ENCODE results near the gene WDR48. TPM values are rescaled to one million over a fixed set of nuclear protein-coding genes. Genes with fewer than 3 reads are reported as not detected.

WDR48 gene
- total and polyA plus RNA-seq, 9 of the 15 experiments (the other 6 are each of a cell fraction or from before 2014, with no cell fraction given) = 26.6 to 70.6 (median 48.0) TPM

DNA sequence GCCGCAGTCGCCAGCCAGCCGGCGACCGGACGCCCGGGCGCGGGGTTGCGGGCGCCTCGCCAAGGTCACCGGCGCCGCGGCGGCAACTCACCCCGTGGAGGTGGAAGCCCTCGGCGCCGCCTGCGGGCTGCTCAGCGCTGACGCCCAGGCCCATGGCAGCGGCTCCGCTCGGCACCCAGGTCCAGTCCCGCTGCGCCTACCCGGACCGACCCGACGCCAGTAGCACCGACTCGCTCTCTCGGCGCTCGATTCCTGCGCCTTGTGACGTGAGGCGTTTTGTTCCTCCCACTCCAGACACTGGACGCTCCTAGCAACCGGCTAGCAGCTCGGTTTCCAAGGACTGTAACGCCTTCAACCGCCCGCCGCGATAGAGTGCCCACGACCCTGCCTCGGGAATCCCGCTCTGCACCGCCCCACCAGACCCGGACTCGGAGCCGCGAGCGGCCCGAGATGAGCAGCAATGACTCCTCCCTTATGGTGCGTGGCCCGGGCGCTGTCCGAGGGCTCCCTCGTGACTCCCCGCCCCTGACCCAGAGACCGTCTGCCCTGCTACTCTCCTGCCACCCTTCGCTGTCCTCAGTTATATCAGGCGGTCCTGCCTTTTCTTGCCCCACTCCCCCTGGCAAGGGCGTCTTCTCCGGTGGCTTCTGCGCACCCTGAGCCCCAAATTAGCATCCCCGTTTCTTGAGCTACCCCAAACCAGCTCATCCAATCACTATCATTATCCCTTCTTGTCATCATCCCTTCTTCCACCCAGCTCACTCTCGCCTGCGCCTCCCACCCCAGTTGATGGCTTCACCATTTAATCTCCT lies 55.8 kb downstream of the WDR48 start, which contains the start of the genes GORASP1 and TTC21A (continued):
- TF ChIP-seq, protein P1, sequence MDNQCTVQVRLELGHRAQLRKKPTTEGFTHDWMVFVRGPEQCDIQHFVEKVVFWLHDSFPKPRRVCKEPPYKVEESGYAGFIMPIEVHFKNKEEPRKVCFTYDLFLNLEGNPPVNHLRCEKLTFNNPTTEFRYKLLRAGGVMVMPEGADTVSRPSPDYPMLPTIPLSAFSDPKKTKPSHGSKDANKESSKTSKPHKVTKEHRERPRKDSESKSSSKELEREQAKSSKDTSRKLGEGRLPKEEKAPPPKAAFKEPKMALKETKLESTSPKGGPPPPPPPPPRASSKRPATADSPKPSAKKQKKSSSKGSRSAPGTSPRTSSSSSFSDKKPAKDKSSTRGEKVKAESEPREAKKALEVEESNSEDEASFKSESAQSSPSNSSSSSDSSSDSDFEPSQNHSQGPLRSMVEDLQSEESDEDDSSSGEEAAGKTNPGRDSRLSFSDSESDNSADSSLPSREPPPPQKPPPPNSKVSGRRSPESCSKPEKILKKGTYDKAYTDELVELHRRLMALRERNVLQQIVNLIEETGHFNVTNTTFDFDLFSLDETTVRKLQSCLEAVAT (IDR thresholded peaks at IDR 0.05) = peak in 1 of 2 experiments; percentile 100; a peak in 2 of 4 replicates
- TF ChIP-seq, protein P2, sequence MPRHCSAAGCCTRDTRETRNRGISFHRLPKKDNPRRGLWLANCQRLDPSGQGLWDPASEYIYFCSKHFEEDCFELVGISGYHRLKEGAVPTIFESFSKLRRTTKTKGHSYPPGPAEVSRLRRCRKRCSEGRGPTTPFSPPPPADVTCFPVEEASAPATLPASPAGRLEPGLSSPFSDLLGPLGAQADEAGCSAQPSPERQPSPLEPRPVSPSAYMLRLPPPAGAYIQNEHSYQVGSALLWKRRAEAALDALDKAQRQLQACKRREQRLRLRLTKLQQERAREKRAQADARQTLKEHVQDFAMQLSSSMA (CRISPR knock-in tag; IDR thresholded peaks at IDR 0.05) = peak; percentile 49; the same call in 1 of the 2 replicates
- peak; percentile 68; the same call in 1 of the 2 replicates for TF ChIP-seq MXI1 (IDR thresholded peaks at IDR 0.05; ENCODE audit: low read depth, low read length)
- peak; percentile 94 for TF ChIP-seq RFX1 (IDR thresholded peaks at IDR 0.05)
- TF ChIP-seq, protein P3, sequence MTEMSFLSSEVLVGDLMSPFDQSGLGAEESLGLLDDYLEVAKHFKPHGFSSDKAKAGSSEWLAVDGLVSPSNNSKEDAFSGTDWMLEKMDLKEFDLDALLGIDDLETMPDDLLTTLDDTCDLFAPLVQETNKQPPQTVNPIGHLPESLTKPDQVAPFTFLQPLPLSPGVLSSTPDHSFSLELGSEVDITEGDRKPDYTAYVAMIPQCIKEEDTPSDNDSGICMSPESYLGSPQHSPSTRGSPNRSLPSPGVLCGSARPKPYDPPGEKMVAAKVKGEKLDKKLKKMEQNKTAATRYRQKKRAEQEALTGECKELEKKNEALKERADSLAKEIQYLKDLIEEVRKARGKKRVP (CRISPR knock-in tag; IDR thresholded peaks at IDR 0.05) = 0 out of 2 replicates have a peak, but pooled peaks have one; percentile 16
- TF ChIP-seq, protein P4, sequence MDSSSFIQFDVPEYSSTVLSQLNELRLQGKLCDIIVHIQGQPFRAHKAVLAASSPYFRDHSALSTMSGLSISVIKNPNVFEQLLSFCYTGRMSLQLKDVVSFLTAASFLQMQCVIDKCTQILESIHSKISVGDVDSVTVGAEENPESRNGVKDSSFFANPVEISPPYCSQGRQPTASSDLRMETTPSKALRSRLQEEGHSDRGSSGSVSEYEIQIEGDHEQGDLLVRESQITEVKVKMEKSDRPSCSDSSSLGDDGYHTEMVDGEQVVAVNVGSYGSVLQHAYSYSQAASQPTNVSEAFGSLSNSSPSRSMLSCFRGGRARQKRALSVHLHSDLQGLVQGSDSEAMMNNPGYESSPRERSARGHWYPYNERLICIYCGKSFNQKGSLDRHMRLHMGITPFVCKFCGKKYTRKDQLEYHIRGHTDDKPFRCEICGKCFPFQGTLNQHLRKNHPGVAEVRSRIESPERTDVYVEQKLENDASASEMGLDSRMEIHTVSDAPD (CRISPR knock-in tag; IDR thresholded peaks at IDR 0.05) = no peak
- TF ChIP-seq PHF20 (IDR thresholded peaks at IDR 0.05; ENCODE audit: partially characterized antibody) = peak; percentile 34
- TF ChIP-seq, protein P5, sequence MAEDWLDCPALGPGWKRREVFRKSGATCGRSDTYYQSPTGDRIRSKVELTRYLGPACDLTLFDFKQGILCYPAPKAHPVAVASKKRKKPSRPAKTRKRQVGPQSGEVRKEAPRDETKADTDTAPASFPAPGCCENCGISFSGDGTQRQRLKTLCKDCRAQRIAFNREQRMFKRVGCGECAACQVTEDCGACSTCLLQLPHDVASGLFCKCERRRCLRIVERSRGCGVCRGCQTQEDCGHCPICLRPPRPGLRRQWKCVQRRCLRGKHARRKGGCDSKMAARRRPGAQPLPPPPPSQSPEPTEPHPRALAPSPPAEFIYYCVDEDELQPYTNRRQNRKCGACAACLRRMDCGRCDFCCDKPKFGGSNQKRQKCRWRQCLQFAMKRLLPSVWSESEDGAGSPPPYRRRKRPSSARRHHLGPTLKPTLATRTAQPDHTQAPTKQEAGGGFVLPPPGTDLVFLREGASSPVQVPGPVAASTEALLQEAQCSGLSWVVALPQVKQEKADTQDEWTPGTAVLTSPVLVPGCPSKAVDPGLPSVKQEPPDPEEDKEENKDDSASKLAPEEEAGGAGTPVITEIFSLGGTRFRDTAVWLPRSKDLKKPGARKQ (CRISPR knock-in tag; IDR thresholded peaks at IDR 0.05) = no peak
- peak; percentile 87 for TF ChIP-seq POLR2G (IDR thresholded peaks at IDR 0.05; ENCODE audit: low read depth, low read length)
- TF ChIP-seq CBFA2T3 (IDR thresholded peaks at IDR 0.05) = no peak
- TF ChIP-seq CHCHD3 (CRISPR knock-in tag; IDR thresholded peaks at IDR 0.05) = no peak
- peak; percentile 52; the same call in 1 of the 2 replicates for TF ChIP-seq ZNF263 (CRISPR knock-in tag; IDR thresholded peaks at IDR 0.05; ENCODE audit: borderline replicate concordance)
- 0 out of 2 replicates have a peak, but pooled peaks have one; percentile 32 for TF ChIP-seq ZNF76 (CRISPR knock-in tag; IDR thresholded peaks at IDR 0.05; ENCODE audit: borderline replicate concordance)
- TF ChIP-seq EHMT2 (IDR thresholded peaks at IDR 0.05) = 0 out of 2 replicates have a peak, but pooled peaks have one; percentile 22
- TF ChIP-seq MAZ (CRISPR knock-in tag; conservative IDR thresholded peaks at IDR 0.05 in 1 of 2, IDR thresholded peaks at IDR 0.05 in 1 of 2) = peak; percentile 62 to 83; a peak in 3 of 4 replicates
- TF ChIP-seq, protein P6, sequence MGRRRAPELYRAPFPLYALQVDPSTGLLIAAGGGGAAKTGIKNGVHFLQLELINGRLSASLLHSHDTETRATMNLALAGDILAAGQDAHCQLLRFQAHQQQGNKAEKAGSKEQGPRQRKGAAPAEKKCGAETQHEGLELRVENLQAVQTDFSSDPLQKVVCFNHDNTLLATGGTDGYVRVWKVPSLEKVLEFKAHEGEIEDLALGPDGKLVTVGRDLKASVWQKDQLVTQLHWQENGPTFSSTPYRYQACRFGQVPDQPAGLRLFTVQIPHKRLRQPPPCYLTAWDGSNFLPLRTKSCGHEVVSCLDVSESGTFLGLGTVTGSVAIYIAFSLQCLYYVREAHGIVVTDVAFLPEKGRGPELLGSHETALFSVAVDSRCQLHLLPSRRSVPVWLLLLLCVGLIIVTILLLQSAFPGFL (CRISPR knock-in tag; IDR thresholded peaks at IDR 0.05) = peak; percentile 62; the same call in 1 of the 2 replicates
